Neural cell (in vitro differentiated cells): Measurements from ENCODE around the gene ZFYVE21. TPM values are rescaled to one million over a fixed set of nuclear protein-coding genes. Genes with fewer than 3 reads are reported as not detected.

ENCODE experiments used
- H2AFZ ChIP-seq: fragments of 200-600, 300-800 bp; sonication (generic), shearing (Covaris generic); 2 replicates; pipeline ENCODE4 v1.6.0; 2014; ENCODE audit warnings: low read depth, mild to moderate bottlenecking, antibody characterized with exemption, low read length, moderate library complexity
- H3F3A ChIP-seq: fragments of 200-600 bp; shearing (Covaris generic); 2 replicates; pipeline ENCODE4 v1.6.1; 2016; ENCODE audit warnings: mild to moderate bottlenecking, moderate library complexity, mixed read lengths, antibody characterized with exemption, low read length; ENCODE audit not compliant: insufficient read depth, poor library complexity, severe bottlenecking
- H3K27ac ChIP-seq: fragments of 200-600, 300-800 bp; sonication (generic), shearing (Covaris generic); 2 replicates; pipeline ENCODE4 v1.5.1; 2014; ENCODE audit warnings: mild to moderate bottlenecking, low read length, moderate library complexity
- H3K27me3 ChIP-seq: fragments of 300-800, 200-600 bp; sonication (generic), shearing (Covaris generic); 2 replicates; pipeline ENCODE4 v1.6.0; 2014; ENCODE audit warnings: mild to moderate bottlenecking, low read depth, low read length, moderate library complexity; ENCODE audit not compliant: insufficient read depth
- H3K36me3 ChIP-seq: fragments of 300-800, 200-600 bp; sonication (generic), shearing (Covaris generic); 2 replicates; pipeline ENCODE4 v1.5.1; 2014; ENCODE audit warnings: mild to moderate bottlenecking, antibody characterized with exemption, low read length, moderate library complexity; ENCODE audit not compliant: insufficient read depth
- H3K4me2 ChIP-seq: fragments of 300-800, 200-600 bp; sonication (generic), shearing (Covaris generic); 2 replicates; pipeline ENCODE4 v1.6.0; 2014; ENCODE audit warnings: mild to moderate bottlenecking, low read length
- H3K4me3 ChIP-seq: fragments of 300-800, 200-600 bp; sonication (generic), shearing (Covaris generic); 2 replicates; pipeline ENCODE4 v1.5.1; 2014; ENCODE audit warnings: mild to moderate bottlenecking, low read length, moderate library complexity
- H3K79me2 ChIP-seq: fragments of 200-600 bp; shearing (Covaris generic); replicated peaks from 2 replicates; pipeline ENCODE4 v1.6.0; 2014; ENCODE audit warnings: mild to moderate bottlenecking, low read length, moderate library complexity; ENCODE audit not compliant: insufficient read depth
- H3K9ac ChIP-seq: fragments of 300-800, 200-600 bp; sonication (generic), shearing (Covaris generic); 2 replicates; pipeline ENCODE4 v1.6.1; 2016; ENCODE audit warnings: mild to moderate bottlenecking, low read length, mixed read lengths
- H3K9me2 ChIP-seq: fragments of 200-600 bp; shearing (Covaris generic); 2 replicates; pipeline ENCODE4 v1.6.1; 2016; ENCODE audit warnings: mild to moderate bottlenecking, low read length, mixed read lengths; ENCODE audit not compliant: insufficient read depth
- H3K9me3 ChIP-seq: fragments of 200-600, 300-800 bp; sonication (generic), shearing (Covaris generic); 2 replicates; pipeline ENCODE4 v1.6.1; 2016; ENCODE audit warnings: mild to moderate bottlenecking, mixed run types, low read length, moderate library complexity, mixed read lengths
- H4K20me1 ChIP-seq: fragments of 200-600 bp; shearing (Covaris generic); 2 replicates; pipeline ENCODE4 v1.6.1; 2016; ENCODE audit warnings: mild to moderate bottlenecking, mixed run types; ENCODE audit not compliant: insufficient read depth
- CTCF ChIP-seq: fragments of 450-650 bp; IDR thresholded peaks from 2 replicates; pipeline ENCODE4 v1.5.1; 2014; ENCODE audit warnings: antibody characterized with exemption, mild to moderate bottlenecking, moderate library complexity; ENCODE audit not compliant: poor library complexity, severe bottlenecking
- EP300 ChIP-seq: fragments of 450-650 bp; conservative IDR thresholded peaks from 2 replicates; pipeline ENCODE4 v1.6.1; 2014; ENCODE audit warnings: antibody characterized with exemption, mild to moderate bottlenecking, moderate library complexity; ENCODE audit not compliant: poor library complexity, severe bottlenecking
- EZH2 ChIP-seq: fragments of 200-600, 300-800 bp; shearing (Covaris generic), sonication (generic); IDR thresholded peaks from 2 replicates; pipeline ENCODE4 v1.6.1; 2014; ENCODE audit warnings: antibody characterized with exemption, low read length, borderline replicate concordance, mild to moderate bottlenecking; ENCODE audit not compliant: insufficient read depth, poor library complexity, severe bottlenecking
- MXI1 ChIP-seq: fragments of 450-650 bp; conservative IDR thresholded peaks from 2 replicates; pipeline ENCODE4 v1.6.1; 2014; ENCODE audit warnings: antibody characterized with exemption, mild to moderate bottlenecking; ENCODE audit not compliant: poor library complexity, severe bottlenecking
- POLR2AphosphoS5 ChIP-seq: IDR thresholded peaks from 2 replicates; pipeline ENCODE4 v1.6.1; 2012
- RAD21 ChIP-seq: fragments of 450-650 bp; conservative IDR thresholded peaks from 2 replicates; pipeline ENCODE4 v1.6.1; 2014; ENCODE audit warnings: antibody characterized with exemption, mild to moderate bottlenecking, moderate library complexity
- REST ChIP-seq: IDR thresholded peaks from 2 replicates; pipeline ENCODE4 v1.6.1; 2012; ENCODE audit warnings: borderline replicate concordance
- SMC3 ChIP-seq: fragments of 450-650 bp; conservative IDR thresholded peaks from 2 replicates; pipeline ENCODE4 v1.6.1; 2014; ENCODE audit warnings: antibody characterized with exemption, mild to moderate bottlenecking, moderate library complexity; ENCODE audit not compliant: poor library complexity
- TAF1 ChIP-seq: IDR thresholded peaks from 2 replicates; pipeline ENCODE4 v1.6.1; 2012; ENCODE audit warnings: low read depth
- polyA plus RNA-seq: library from polyadenylated mRNA; depleted of rRNA; stranded (reverse); fragments of >200 nt; gene quantifications from 2 replicates; pipeline ENCODE4 v1.2.3, GENCODE V29; 2014

The ZFYVE21 gene
- polyA plus RNA-seq, 1 donor from 2014 or later: 99.7 TPM

- Histone ChIP-seq H2AFZ (no peak overlapping the region), H3K9me2 (no peaks in the 10 kb centered on the region), H3K4me3 (no peak overlapping the region), H3K9me3 (no peaks in the 10 kb centered on the region), H3K27me3 (no peaks in the 10 kb centered on the region), H3F3A (no peaks in the 10 kb centered on the region), H3K79me2 (no peaks in the 10 kb centered on the region), H3K9ac (no peak overlapping the region), H3K27ac (no peak overlapping the region), H3K36me3 (no peaks in the 10 kb centered on the region), H3K4me2 (no peak overlapping the region), H4K20me1 (no peaks in the 10 kb centered on the region)
- TF ChIP-seq POLR2AphosphoS5: no peak
- no peak for TF ChIP-seq REST
Measured at GRCh38 chr14:103707329-103708263, 8.0 kb upstream of the ZFYVE21 start.

- no peak overlapping the region for H3K4me3 ChIP-seq
- H3K4me2 ChIP-seq: no peak overlapping the region
- H4K20me1 ChIP-seq: no peaks in the 10 kb centered on the region
- no peaks in the 10 kb centered on the region for H3K9me2 ChIP-seq
- no peaks in the 10 kb centered on the region for H3K27me3 ChIP-seq
- H2AFZ ChIP-seq: no peak overlapping the region
- no peak overlapping the region for H3K9ac ChIP-seq
- H3F3A ChIP-seq: no peaks in the 10 kb centered on the region
- H3K27ac ChIP-seq: no peak overlapping the region
- TF ChIP-seq RAD21: no peak
- no peak for TF ChIP-seq EZH2
- no peak for TF ChIP-seq REST
- TF ChIP-seq EP300: no peak
- no peak for TF ChIP-seq POLR2AphosphoS5
- no peak for TF ChIP-seq TAF1
- no peak for TF ChIP-seq CTCF
- TF ChIP-seq MXI1: no peak
- TF ChIP-seq SMC3: no peak
- no peaks in the 10 kb centered on the region for H3K9me3 ChIP-seq
- H3K79me2 ChIP-seq: no peaks in the 10 kb centered on the region
- no peaks in the 10 kb centered on the region for H3K36me3 ChIP-seq
Measured at GRCh38 chr14:103708750-103709187, 6.8 kb upstream of the ZFYVE21 start.
